Prostate gland (tissue), 2 donors: Measurements from ENCODE around the gene RPL29. TPM values are rescaled to one million over a fixed set of nuclear protein-coding genes. Genes with fewer than 3 reads are reported as not detected.
"Not testable (repeated sequence)": the region's sequence is repeated elsewhere in the genome, so short reads cannot be mapped to it uniquely, and the experiment has no call there.

ENCODE experiments used
- DNase-seq: peaks from one replicate; pipeline ENCODE4 v3.0.0-alpha.2; 2019; ENCODE audit warnings: low spot score
- H3K27ac ChIP-seq, 2 donors: fragments of 200-600 bp; sonication (generic); 2 replicates each; pipeline ENCODE4 v1.5.1; 2017 to 2019
- H3K27me3 ChIP-seq: fragments of 200-600 bp; sonication (generic); replicated peaks from 2 replicates; pipeline ENCODE4 v1.5.1; 2019; ENCODE audit not compliant: insufficient read depth
- H3K36me3 ChIP-seq, 2 donors: fragments of 200-600 bp; sonication (generic); 1 replicate in 1 of 2; 2 replicates in 1 of 2; pipeline versions ENCODE4 v1.5.1 to v1.8.1; 2017 to 2019
- H3K4me1 ChIP-seq: fragments of 200-600 bp; sonication (generic); replicated peaks from 2 replicates; pipeline ENCODE4 v1.5.1; 2019
- H3K4me3 ChIP-seq, 2 donors: fragments of 200-600 bp; sonication (generic); 2 replicates each; pipeline ENCODE4 v1.5.1; 2017 to 2019
- H3K9me3 ChIP-seq: fragments of 200-600 bp; sonication (generic); 2 replicates; pipeline ENCODE4 v1.5.1; 2017
- POLR2A ChIP-seq: fragments of 450-650 bp; IDR thresholded peaks from one replicate; pipeline ENCODE4 v1.6.1; 2016; ENCODE audit warnings: antibody characterized with exemption, mild to moderate bottlenecking
- POLR2AphosphoS5 ChIP-seq: sonication (generic); formaldehyde crosslinking; IDR thresholded peaks from one replicate; pipeline ENCODE4 v1.6.1; 2017; ENCODE audit warnings: antibody characterized with exemption
- WGBS: methylation state at CpG from one replicate; pipeline ENCODE4 v1.1.5; 2018; 5-methylcytosine and 5-hydroxymethylcytosine counted together
- intact Hi-C: fragments of 100-400 bp; cut with DNase I; formaldehyde crosslinking; loops from one replicate; pipeline ENCODE4 v1.14.2; 2022
- total RNA-seq, 2 donors: library from RNA; depleted of rRNA; stranded (reverse); fragments of >200 nt; gene quantifications; one replicate each; pipeline ENCODE4 v1.1.0, GENCODE V29; 2016
- TF ChIP-seq, protein P1 (sequence below), 4 experiments: fragments of 200-600 bp in 2 of 4; fragments of 450-650 bp in 2 of 4; sonication (generic) in 2 of 4; IDR thresholded peaks; 1 replicate in 3 of 4; 2 replicates in 1 of 4; pipeline ENCODE4 v1.5.1; 2016 to 2019; ENCODE audit warnings: antibody characterized with exemption in 4 of 4, mild to moderate bottlenecking in 2 of 4, moderate library complexity in 2 of 4

RPL29 gene
- total RNA-seq, 2 donors from 2014 or later, result 1,249 to 2,015 TPM

DNA sequence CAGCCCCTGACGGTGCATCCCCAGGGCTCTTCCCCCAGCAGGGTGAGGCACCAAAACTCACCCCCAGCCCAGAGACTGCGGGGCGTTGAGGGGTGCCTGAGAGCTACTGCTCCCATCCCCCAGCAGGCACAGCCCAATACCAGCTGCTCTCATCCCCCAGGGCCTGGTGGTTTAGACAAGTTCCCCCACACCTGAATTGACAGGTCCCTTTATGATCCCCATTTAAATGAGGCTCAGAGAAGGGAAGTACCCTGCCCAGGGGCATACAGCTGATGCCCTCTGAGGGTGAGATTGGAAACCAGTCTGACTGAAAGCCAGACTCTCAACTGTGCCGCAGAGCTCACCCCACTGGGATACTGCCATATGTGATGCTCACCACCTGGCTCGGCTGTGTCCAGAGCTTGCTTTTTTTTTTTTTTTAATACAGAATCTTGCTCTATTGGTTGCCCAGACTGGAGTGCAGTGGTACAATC lies 40.6 kb upstream of the RPL29 start:
- no peaks in the 10 kb centered on the region for H3K4me1 ChIP-seq
- H3K27me3 ChIP-seq, result no peaks in the 10 kb centered on the region
- no peak for DNase-seq
- intact Hi-C loops, result no loop called here
- 76% methylated on average over 5 of the region's 5 CpGs for WGBS
- no peaks in the 10 kb centered on the region for H3K36me3 ChIP-seq
- no peak overlapping the region for H3K4me3 ChIP-seq
- TF ChIP-seq POLR2AphosphoS5, result no peak
- no peak for TF ChIP-seq POLR2A
- TF ChIP-seq, protein P1, sequence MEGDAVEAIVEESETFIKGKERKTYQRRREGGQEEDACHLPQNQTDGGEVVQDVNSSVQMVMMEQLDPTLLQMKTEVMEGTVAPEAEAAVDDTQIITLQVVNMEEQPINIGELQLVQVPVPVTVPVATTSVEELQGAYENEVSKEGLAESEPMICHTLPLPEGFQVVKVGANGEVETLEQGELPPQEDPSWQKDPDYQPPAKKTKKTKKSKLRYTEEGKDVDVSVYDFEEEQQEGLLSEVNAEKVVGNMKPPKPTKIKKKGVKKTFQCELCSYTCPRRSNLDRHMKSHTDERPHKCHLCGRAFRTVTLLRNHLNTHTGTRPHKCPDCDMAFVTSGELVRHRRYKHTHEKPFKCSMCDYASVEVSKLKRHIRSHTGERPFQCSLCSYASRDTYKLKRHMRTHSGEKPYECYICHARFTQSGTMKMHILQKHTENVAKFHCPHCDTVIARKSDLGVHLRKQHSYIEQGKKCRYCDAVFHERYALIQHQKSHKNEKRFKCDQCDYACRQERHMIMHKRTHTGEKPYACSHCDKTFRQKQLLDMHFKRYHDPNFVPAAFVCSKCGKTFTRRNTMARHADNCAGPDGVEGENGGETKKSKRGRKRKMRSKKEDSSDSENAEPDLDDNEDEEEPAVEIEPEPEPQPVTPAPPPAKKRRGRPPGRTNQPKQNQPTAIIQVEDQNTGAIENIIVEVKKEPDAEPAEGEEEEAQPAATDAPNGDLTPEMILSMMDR (IDR thresholded peaks at IDR 0.05), result no peak
- no peaks in the 10 kb centered on the region for H3K9me3 ChIP-seq
- no peak overlapping the region for H3K27ac ChIP-seq

DNA sequence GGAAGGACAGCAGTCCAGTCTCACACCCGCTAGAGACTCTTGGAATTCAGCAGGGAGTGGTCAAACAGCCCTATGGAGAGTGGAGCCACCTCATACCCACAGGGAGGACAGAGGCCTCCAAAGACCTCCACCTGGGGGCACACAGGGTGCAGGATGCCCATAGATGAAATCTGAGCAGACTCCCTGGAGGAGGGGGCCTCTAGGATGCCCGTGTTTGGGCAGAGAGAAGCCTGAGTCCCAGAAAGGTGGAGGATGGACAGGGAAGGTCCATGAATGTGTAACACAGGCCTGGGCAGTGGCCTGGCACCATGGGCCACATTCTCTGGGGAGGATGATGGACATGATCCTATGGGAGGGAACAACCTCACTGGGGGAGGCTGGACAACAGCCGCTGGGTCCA lies 39.0 kb upstream of the RPL29 start:
- H3K4me1 ChIP-seq, result no peaks in the 10 kb centered on the region
- no peaks in the 10 kb centered on the region for H3K36me3 ChIP-seq
- WGBS, result 94% methylated on average over 3 of the region's 3 CpGs
- no peaks in the 10 kb centered on the region for H3K9me3 ChIP-seq
- intact Hi-C loops, result no loop called here
- no peak overlapping the region for H3K4me3 ChIP-seq
- TF ChIP-seq, protein P1 (IDR thresholded peaks at IDR 0.05), result no peak
- TF ChIP-seq POLR2A (no peak), POLR2AphosphoS5 (no peak)
- no peak overlapping the region for H3K27ac ChIP-seq
- no peaks in the 10 kb centered on the region for H3K27me3 ChIP-seq
- DNase-seq, result no peak

DNA sequence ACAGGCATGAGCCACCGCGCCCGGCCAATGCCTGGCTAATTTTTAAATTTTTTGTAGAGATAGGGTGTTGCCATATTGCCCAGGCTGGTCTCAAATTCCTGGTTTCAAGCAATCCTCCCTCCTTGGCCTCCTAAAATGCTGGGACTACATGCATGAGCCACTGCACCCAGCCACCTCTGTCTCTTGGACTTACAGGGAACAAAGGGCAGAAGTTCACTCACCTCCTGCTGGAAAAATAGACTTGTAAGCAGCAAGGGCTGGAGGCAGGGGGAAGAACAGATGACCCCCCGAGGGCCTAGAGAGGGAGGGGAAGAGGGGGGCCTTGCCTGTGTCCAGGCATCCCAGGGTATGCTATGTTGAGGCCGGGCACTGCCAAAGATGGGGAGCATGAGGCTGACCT lies 38.5 kb upstream of the RPL29 start:
- no peaks in the 10 kb centered on the region for H3K9me3 ChIP-seq
- TF ChIP-seq, protein P1 (IDR thresholded peaks at IDR 0.05), result no peak
- TF ChIP-seq POLR2AphosphoS5 (no peak), POLR2A (no peak)
- DNase-seq, result no peak
- 95% methylated on average over 5 of the region's 5 CpGs for WGBS
- no peaks in the 10 kb centered on the region for H3K27me3 ChIP-seq
- no peak overlapping the region for H3K4me3 ChIP-seq
- no peaks in the 10 kb centered on the region for H3K36me3 ChIP-seq
- no peaks in the 10 kb centered on the region for H3K4me1 ChIP-seq
- H3K27ac ChIP-seq, result no peak overlapping the region
- intact Hi-C loops, result no loop called here

DNA sequence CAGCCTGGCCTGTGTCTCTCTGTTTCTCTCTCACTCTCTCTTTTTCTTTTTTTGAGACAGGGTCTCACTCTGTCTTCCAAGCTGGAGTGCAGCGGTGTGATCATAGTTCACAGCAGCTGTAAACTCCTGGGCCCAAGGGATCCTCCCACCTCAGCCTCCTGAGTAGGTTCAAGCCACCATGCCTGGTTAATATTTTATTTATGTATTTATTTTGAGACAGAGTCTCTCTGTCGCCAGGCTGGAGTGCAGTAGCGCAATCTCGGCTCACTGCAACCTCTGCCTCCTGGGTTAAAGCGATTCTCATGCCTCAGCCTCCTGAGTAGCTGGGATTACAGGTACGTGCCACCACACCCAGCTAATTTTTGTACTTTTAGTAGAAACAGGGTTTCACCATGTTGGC lies 38.1 kb upstream of the RPL29 start:
- intact Hi-C loops, H3K27ac ChIP-seq, H3K4me3 ChIP-seq, H3K4me1 ChIP-seq, H3K9me3 ChIP-seq, H3K27me3 ChIP-seq, DNase-seq, H3K36me3 ChIP-seq: not testable (repeated sequence)
- WGBS, result 94% methylated on average over 6 of the region's 6 CpGs

DNA sequence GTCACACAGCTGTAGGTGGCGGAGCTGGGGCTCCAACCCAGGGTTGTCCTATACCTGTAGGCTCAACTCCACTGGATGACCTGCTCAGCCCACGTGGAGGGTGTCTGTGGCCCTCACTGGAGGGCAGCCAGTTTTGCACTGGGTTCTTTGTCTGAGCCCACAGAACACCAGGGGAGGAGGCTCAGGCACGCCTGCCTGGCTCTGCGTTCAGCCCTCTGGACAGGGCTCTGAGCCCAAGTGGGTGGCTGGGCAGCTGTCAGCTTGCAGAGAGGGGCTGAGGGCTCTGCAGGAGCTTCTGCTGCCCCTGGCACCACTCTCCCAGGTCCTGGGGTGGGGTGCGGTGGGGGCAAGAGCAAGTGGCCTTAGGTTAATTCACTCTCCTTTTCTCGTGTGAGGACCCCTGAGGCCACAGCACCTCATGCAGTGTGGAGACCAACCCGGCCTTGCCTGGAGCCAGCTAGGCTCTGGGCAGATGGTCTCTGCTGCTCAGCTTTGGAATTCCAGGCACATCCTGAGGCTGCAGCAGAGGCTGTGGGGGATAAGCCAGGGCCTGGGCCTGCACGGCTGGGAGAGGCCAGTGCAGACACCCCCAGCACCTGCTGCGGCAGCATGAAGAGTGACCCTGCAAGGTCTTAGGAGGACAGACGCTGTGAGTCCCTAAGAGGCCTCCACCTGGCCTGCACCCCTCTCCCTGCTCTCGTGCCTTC lies 37.2 kb upstream of the RPL29 start:
- intact Hi-C loops, result no loop called here
- no peak for TF ChIP-seq POLR2A
- TF ChIP-seq POLR2AphosphoS5, result no peak
- TF ChIP-seq, protein P1 (IDR thresholded peaks at IDR 0.05), result no peak
- H3K4me1 ChIP-seq, result no peaks in the 10 kb centered on the region
- no peak for DNase-seq
- no peak overlapping the region for H3K27ac ChIP-seq
- H3K4me3 ChIP-seq, result no peak overlapping the region
- no peaks in the 10 kb centered on the region for H3K36me3 ChIP-seq
- 63% methylated on average over 11 of the region's 11 CpGs for WGBS
- H3K9me3 ChIP-seq, result no peaks in the 10 kb centered on the region
- no peaks in the 10 kb centered on the region for H3K27me3 ChIP-seq
